Mesothelial cell of epicardium (in vitro differentiated cells): ENCODE measurements around the gene HPGDS. TPM values are rescaled to one million over a fixed set of nuclear protein-coding genes. Genes with fewer than 3 reads are reported as not detected.
"Not testable (repeated sequence)": the region's sequence is repeated elsewhere in the genome, so short reads cannot be mapped to it uniquely, and the experiment has no call there.

Experiments used
- DNase-seq, 2 experiments: peaks; one replicate each; pipeline ENCODE4 v3.0.0; 2021; ENCODE audit warnings: low spot score in 2 of 2; ENCODE audit not compliant: unreplicated experiment in 2 of 2
- H3K27ac Mint-ChIP-seq: 2 replicates; pipeline ENCODE4 v1.8.0; 2021; ENCODE audit warnings: mixed read lengths
- H3K27me3 Mint-ChIP-seq: 2 replicates; pipeline ENCODE4 v1.8.0; 2021; ENCODE audit warnings: low read depth, mixed read lengths
- H3K36me3 Mint-ChIP-seq: 2 replicates; pipeline ENCODE4 v1.8.0; 2021; ENCODE audit warnings: mixed read lengths
- H3K4me1 Mint-ChIP-seq: 2 replicates; pipeline ENCODE4 v1.8.0; 2021; ENCODE audit warnings: mixed read lengths
- H3K4me3 Mint-ChIP-seq: 2 replicates; pipeline ENCODE4 v1.8.0; 2021; ENCODE audit warnings: mild to moderate bottlenecking, moderate library complexity, mixed read lengths
- H3K9me3 Mint-ChIP-seq: 2 replicates; pipeline ENCODE4 v1.8.0; 2021; ENCODE audit warnings: mixed read lengths
- total RNA-seq: library from RNA; stranded (reverse); gene quantifications from 3 replicates; pipeline ENCODE4 v1.2.1, GENCODE V29; 2021
- TF ChIP-seq, protein P1 (sequence below): fragments of 200-600 bp; sonication (generic); IDR thresholded peaks from one replicate; pipeline ENCODE4 v1.5.0; 2021; ENCODE audit warnings: antibody characterized with exemption; ENCODE audit not compliant: unreplicated experiment

The HPGDS gene
- total RNA-seq = not detected in 3 replicates

DNA sequence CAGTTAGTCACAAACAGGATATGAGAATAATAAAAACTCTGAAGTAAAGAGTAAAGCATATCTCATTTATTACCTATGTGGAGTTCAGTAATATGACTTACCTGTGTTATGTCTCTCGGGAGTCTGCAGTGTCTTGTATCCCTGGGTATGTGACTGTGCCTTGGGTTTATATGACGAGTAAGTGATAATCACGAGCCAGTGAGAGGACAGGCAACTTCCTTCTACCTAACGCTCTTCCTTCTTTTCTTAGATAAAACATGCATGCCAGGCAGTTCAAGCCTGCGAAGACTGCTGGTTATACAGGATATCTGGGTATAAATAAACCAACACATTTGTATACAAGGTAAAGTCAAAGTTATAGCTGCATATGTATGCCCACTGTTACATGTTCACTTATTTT lies at the start of gene HPGDS:
Gene HPGDS (minus strand): TSS at position 143 of the 400 bp plus-strand sequence. CDS start 8,207 bp downstream, outside the sequence.
- Mint-ChIP-seq H3K36me3 (no peaks in the 10 kb centered on the region), H3K9me3 (no peaks in the 10 kb centered on the region), H3K4me3 (no peak within 1 kb of the TSS), H3K27me3 (no peaks in the 10 kb centered on the region), H3K27ac (peak within 1 kb of the TSS; percentile 32), H3K4me1 (peaks cover 20% of the 10 kb centered on the region)
- DNase-seq = no peak
- TF ChIP-seq, protein P1, sequence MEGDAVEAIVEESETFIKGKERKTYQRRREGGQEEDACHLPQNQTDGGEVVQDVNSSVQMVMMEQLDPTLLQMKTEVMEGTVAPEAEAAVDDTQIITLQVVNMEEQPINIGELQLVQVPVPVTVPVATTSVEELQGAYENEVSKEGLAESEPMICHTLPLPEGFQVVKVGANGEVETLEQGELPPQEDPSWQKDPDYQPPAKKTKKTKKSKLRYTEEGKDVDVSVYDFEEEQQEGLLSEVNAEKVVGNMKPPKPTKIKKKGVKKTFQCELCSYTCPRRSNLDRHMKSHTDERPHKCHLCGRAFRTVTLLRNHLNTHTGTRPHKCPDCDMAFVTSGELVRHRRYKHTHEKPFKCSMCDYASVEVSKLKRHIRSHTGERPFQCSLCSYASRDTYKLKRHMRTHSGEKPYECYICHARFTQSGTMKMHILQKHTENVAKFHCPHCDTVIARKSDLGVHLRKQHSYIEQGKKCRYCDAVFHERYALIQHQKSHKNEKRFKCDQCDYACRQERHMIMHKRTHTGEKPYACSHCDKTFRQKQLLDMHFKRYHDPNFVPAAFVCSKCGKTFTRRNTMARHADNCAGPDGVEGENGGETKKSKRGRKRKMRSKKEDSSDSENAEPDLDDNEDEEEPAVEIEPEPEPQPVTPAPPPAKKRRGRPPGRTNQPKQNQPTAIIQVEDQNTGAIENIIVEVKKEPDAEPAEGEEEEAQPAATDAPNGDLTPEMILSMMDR = no peak

DNA sequence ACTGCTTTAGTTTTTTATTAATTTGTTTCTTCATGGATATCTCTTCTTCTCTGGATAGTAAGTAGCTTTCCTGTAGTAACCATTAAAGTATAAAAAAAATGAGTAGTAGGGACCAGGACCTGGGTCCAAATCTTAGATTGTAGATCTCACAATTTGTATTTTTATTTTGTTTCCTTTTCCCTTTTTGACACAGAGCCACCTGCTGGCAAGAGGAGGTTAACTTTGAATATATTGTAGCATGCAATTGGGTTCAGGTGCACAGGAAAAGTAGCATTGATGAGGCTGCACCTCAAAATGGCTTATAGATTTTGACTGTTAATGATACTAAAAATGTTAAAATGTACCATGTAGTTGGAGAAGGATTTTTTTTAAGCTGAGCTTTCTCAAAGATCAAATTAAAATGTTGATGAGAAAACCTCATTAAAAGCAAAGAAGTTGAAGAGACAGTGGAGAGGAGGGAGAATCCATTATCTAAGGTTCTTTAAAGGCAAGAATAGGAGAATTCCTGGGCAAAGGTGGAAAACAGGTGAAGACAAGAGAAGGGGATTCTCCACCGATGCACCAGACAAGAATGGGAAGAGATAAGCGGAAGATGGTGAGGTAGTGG lies 48.3 kb upstream of the HPGDS start:
- no peaks in the 10 kb centered on the region for H3K4me1 Mint-ChIP-seq
- DNase-seq = no peak
- no peaks in the 10 kb centered on the region for H3K36me3 Mint-ChIP-seq
- peaks cover 14% of the 10 kb centered on the region for H3K9me3 Mint-ChIP-seq
- H3K27me3 Mint-ChIP-seq = peaks cover 7% of the 10 kb centered on the region
- H3K4me3 Mint-ChIP-seq = no peak overlapping the region
- H3K27ac Mint-ChIP-seq = no peak overlapping the region
- TF ChIP-seq, protein P1 = peak; percentile 50

DNA sequence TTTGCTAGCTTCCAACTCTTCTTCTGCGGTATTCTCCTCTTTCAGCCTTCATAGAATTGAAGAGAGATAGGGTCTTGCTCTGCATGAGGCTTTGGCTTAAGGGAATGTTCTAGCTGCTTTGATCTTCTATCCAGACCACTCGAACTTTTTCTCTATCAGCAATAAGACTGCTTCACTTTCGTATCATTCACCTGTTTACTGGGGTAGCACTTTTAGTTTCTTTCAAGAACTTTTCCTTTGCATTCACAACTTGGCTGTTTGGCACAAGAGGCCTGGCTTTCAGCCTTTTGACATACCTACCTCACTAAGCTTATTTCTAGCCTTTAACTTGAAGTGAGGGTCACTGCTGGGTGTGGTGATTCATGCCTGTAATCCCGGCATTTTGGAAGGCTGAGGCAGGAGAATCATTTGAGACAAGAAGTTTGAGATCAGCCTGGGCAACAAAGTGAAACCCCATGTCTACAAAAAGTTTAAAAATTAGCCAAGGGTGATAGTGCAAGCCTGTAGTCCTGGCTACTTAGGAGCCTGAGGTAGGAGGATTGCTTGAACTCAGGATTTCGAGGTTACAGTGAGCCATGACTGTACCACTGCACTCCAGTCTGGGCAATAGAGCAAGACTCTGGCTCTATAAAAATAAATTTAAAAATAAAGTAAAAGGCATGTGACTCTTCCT lies 47.1 kb upstream of the HPGDS start:
- peaks cover 7% of the 10 kb centered on the region for H3K27me3 Mint-ChIP-seq
- H3K27ac Mint-ChIP-seq = no peak overlapping the region
- DNase-seq = no peak
- TF ChIP-seq, protein P1 = no peak
- peaks cover 14% of the 10 kb centered on the region for H3K9me3 Mint-ChIP-seq
- H3K4me1 Mint-ChIP-seq = no peaks in the 10 kb centered on the region
- H3K4me3 Mint-ChIP-seq = no peak overlapping the region
- H3K36me3 Mint-ChIP-seq = no peaks in the 10 kb centered on the region

DNA sequence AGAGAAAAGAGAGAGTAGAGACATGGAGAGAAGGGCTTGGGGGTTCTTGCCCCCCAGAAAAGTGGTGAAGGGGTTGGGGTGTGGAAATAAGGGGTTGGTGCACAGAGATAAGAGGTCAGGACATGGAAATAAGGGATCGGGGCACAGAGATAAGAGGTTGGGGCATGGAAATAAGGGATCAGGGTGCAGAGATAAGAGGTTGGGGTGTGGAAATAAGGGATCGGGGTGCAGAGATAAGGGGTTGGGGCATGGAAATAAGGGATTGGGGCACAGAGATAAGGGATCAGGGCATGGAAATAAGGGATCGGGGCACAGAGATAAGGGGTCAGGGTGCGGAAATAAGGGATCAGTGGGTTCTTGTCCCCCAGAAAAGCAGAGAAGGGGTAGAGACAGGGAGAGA lies 45.3 kb upstream of the HPGDS start:
- H3K4me1 Mint-ChIP-seq = not testable (repeated sequence)

DNA sequence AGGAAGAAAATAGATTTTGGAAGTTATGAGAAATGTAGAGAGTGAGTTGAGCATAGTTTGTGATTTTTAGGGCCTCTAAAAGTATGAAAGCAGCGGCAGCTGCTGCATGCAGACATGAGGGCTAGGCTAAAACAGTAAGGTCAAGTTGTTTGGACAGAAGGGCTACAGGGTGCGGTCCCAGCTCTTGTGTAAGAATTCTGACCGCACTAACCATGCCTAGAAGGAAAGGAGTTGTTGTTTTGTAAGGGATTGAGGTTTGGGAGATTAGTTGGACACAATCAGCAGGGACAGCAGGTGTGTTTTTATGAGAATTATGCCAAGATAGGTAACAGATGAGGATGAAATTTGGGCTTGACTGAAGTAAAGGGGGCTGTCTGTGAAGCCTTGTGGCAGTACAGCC lies 42.8 kb upstream of the HPGDS start:
- not testable (repeated sequence) for H3K4me1 Mint-ChIP-seq, DNase-seq

More for the DNA sequence above, 45.3 kb upstream of the HPGDS start:
- H3K9me3 Mint-ChIP-seq = peaks cover 14% of the 10 kb centered on the region
- not testable (repeated sequence) for H3K4me3 Mint-ChIP-seq, DNase-seq, H3K27me3 Mint-ChIP-seq, H3K27ac Mint-ChIP-seq, H3K36me3 Mint-ChIP-seq

DNA sequence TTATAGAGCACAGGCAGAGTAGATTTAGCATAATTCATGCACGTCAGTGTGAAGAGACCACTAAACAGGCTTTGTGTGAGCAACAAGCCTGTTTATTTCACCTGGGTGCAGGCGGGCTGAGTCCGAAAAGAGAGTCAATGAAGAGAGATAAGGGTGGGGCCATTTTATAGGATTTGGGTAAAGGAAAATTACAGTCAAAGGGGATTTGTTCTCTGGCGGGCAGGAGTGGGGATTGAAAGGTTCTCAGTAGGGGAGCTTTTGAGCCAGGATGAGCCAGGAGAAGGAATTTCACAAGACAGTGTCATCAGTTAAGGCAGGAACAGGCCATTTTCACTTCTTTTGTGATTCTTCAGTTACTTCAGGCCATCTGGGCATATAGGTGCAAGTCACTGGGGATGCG lies 40.3 kb upstream of the HPGDS start:
- H3K27me3 Mint-ChIP-seq, H3K36me3 Mint-ChIP-seq, DNase-seq, H3K9me3 Mint-ChIP-seq, H3K4me1 Mint-ChIP-seq, H3K27ac Mint-ChIP-seq, H3K4me3 Mint-ChIP-seq: not testable (repeated sequence)

More for the DNA sequence above, 42.8 kb upstream of the HPGDS start:
- H3K27me3 Mint-ChIP-seq, H3K4me3 Mint-ChIP-seq, H3K36me3 Mint-ChIP-seq, H3K27ac Mint-ChIP-seq: not testable (repeated sequence)
- peaks cover 14% of the 10 kb centered on the region for H3K9me3 Mint-ChIP-seq

DNA sequence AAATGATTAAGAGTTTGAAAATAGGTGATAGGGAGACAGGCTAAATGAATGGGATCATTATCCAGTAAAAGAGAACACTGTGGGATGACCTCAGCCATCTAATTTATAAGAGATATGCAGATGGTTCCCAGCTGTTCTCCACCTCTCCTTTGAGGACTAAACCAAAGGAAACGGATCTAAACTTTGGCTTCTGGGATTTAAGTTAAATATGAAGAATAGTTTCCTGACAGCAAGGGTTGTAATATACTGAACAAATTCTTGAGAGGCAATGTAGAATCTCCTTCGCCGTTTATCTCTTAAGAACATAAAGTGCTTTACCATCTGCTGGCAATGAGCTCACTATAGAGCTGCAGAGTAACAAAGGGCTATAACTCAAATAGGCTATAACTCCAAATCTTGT lies 35.4 kb upstream of the HPGDS start:
- H3K9me3 Mint-ChIP-seq = no peaks in the 10 kb centered on the region
- no peak overlapping the region for H3K4me3 Mint-ChIP-seq
- H3K36me3 Mint-ChIP-seq = no peaks in the 10 kb centered on the region
- TF ChIP-seq, protein P1 = no peak
- peaks cover 4% of the 10 kb centered on the region for H3K4me1 Mint-ChIP-seq
- no peak for DNase-seq
- peaks cover 1% of the 10 kb centered on the region for H3K27me3 Mint-ChIP-seq
- H3K27ac Mint-ChIP-seq = no peak overlapping the region
